BLaER1 treated with 17β-estradiol and CSF1 and Interleukin-3, amounts not matched to agents 10 nM and 100 nM (cell line): Measurements from ENCODE around the gene GREB1L.

Experiments used
- H3K27ac ChIP-seq, 11 experiments: shearing (Covaris generic); formaldehyde crosslinking; 2 replicates each; pipeline ENCODE4 v1.8.1; 2022
- H3K27me3 ChIP-seq, 11 experiments: shearing (Covaris generic); formaldehyde crosslinking; 2 replicates each; pipeline ENCODE4 v1.8.1; 2022
- H3K36me3 ChIP-seq, 11 experiments: shearing (Covaris generic); formaldehyde crosslinking; 2 replicates each; pipeline ENCODE4 v1.8.1; 2022
- H3K4me1 ChIP-seq, 10 experiments: shearing (Covaris generic); formaldehyde crosslinking; 2 replicates each; pipeline ENCODE4 v1.8.1; 2022
- H3K4me2 ChIP-seq, 11 experiments: shearing (Covaris generic); formaldehyde crosslinking; 2 replicates each; pipeline ENCODE4 v1.8.1; 2022
- H3K4me3 ChIP-seq, 10 experiments: shearing (Covaris generic); formaldehyde crosslinking; 2 replicates each; pipeline ENCODE4 v1.8.1; 2022
- H3K9ac ChIP-seq, 11 experiments: shearing (Covaris generic); formaldehyde crosslinking; 2 replicates each; pipeline ENCODE4 v1.8.1; 2022
- H3K9me3 ChIP-seq, 11 experiments: shearing (Covaris generic); formaldehyde crosslinking; replicated peaks in 1 of 11; 2 replicates each; pipeline ENCODE4 v1.8.1; 2022
- H4K20me1 ChIP-seq, 11 experiments: shearing (Covaris generic); formaldehyde crosslinking; 2 replicates each; pipeline ENCODE4 v1.8.1; 2022
- Cebpa-rat ChIP-seq, 11 experiments: shearing (Covaris generic); IDR thresholded peaks; 2 replicates each; pipeline ENCODE4 v1.8.1; 2022

Gene GREB1L

GRCh38 chr18:21522530-21522929, 280.5 kb downstream of the GREB1L start:
- no peak overlapping the region for H3K9ac ChIP-seq
- H3K27ac ChIP-seq = no peak overlapping the region
- no peaks in the 10 kb centered on the region for H3K27me3 ChIP-seq
- H3K4me1 ChIP-seq = no peaks in the 10 kb centered on the region
- H3K4me2 ChIP-seq = no peak overlapping the region
- no peak for TF ChIP-seq Cebpa-rat (IDR thresholded peaks at IDR 0.05)
- H4K20me1 ChIP-seq = no peaks in the 10 kb centered on the region; a peak in 1 of 22 replicates
- H3K36me3 ChIP-seq = peaks cover 36 to 97% (median 75%) of the 10 kb centered on the region in 11 experiments
- H3K4me3 ChIP-seq = no peak overlapping the region
- H3K9me3 ChIP-seq = no peaks in the 10 kb centered on the region

- TF ChIP-seq Cebpa-rat (IDR thresholded peaks at IDR 0.05) = no peak
- no peak overlapping the region for H3K4me3 ChIP-seq
- H3K9ac ChIP-seq = no peak overlapping the region
- H3K4me1 ChIP-seq = no peaks in the 10 kb centered on the region
- H4K20me1 ChIP-seq = no peaks in the 10 kb centered on the region; a peak in 1 of 22 replicates
- H3K27me3 ChIP-seq = no peaks in the 10 kb centered on the region
- no peaks in the 10 kb centered on the region for H3K9me3 ChIP-seq
- H3K27ac ChIP-seq = no peak overlapping the region
- peaks cover 67 to 99% (median 88%) of the 10 kb centered on the region in 11 experiments for H3K36me3 ChIP-seq
- H3K4me2 ChIP-seq = no peak overlapping the region
Observed at GRCh38 chr18:21525916-21526315, 283.9 kb downstream of the GREB1L start.

GRCh38 chr18:21526463-21526862, 284.4 kb downstream of the GREB1L start:
- H3K36me3 ChIP-seq = peaks cover 71 to 99% (median 92%) of the 10 kb centered on the region in 11 experiments

DNA sequence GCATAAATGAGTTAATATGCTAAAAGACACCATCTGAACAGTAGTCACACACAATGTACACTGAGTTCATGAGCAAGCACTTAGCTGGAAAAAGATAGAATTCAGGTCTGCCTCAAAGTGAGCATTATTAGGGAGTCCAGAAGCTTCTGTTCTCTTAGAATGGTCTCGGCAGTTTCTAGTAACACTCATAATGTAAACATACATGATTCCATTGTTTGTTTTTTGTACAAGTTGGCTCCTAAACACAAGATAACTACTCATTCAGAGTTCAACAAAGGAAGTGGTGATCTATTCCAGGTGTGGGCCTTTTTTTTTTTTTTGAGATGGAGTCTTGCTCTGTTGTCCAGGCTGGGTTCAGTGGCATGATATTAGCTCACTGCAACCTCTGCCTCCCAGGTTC, 292.3 kb downstream of the GREB1L start:
- no peaks in the 10 kb centered on the region for H3K9me3 ChIP-seq
- H3K27ac ChIP-seq = no peak overlapping the region
- H3K36me3 ChIP-seq = peaks cover 87 to 100% (median 93%) of the 10 kb centered on the region in 11 experiments
- H3K4me2 ChIP-seq = no peak overlapping the region
- no peak for TF ChIP-seq Cebpa-rat (IDR thresholded peaks at IDR 0.05)
- no peak overlapping the region for H3K4me3 ChIP-seq
- H3K27me3 ChIP-seq = no peaks in the 10 kb centered on the region
- peaks cover 0 to 12% (median 0%) of the 10 kb centered on the region in 11 experiments; a peak in 1 of 22 replicates for H4K20me1 ChIP-seq
- H3K4me1 ChIP-seq = no peaks in the 10 kb centered on the region
- H3K9ac ChIP-seq = no peak overlapping the region

More at GRCh38 chr18:21526463-21526862, 284.4 kb downstream of the GREB1L start:
- no peaks in the 10 kb centered on the region for H3K9me3 ChIP-seq
- H3K4me2 ChIP-seq = no peak overlapping the region
- no peak overlapping the region for H3K4me3 ChIP-seq
- H3K27ac ChIP-seq = no peak overlapping the region
- peaks cover 0 to 4% (median 0%) of the 10 kb centered on the region in 11 experiments; a peak in 2 of 22 replicates for H4K20me1 ChIP-seq
- TF ChIP-seq Cebpa-rat (IDR thresholded peaks at IDR 0.05) = no peak
- no peak overlapping the region for H3K9ac ChIP-seq
- no peaks in the 10 kb centered on the region for H3K4me1 ChIP-seq
- no peaks in the 10 kb centered on the region for H3K27me3 ChIP-seq

- Histone ChIP-seq H3K4me1 (no peaks in the 10 kb centered on the region), H3K27ac (no peak overlapping the region), H3K4me3 (no peak overlapping the region), H3K27me3 (no peaks in the 10 kb centered on the region), H3K36me3 (peaks cover 79 to 99% (median 89%) of the 10 kb centered on the region in 11 experiments), H3K4me2 (no peak overlapping the region), H3K9ac (no peak overlapping the region), H4K20me1 (peaks cover 0 to 15% (median 0%) of the 10 kb centered on the region in 11 experiments; a peak in 5 of 22 replicates), H3K9me3 (no peaks in the 10 kb centered on the region)
- no peak for TF ChIP-seq Cebpa-rat (IDR thresholded peaks at IDR 0.05)
Observed at GRCh38 chr18:21538230-21538629, 296.2 kb downstream of the GREB1L start.

- peaks cover 0 to 24% (median 0%) of the 10 kb centered on the region in 11 experiments; a peak in 4 of 22 replicates for H4K20me1 ChIP-seq
- H3K27ac ChIP-seq = no peak overlapping the region
- no peak overlapping the region for H3K4me3 ChIP-seq
- H3K4me2 ChIP-seq = no peak overlapping the region
- H3K9ac ChIP-seq = no peak overlapping the region
- no peaks in the 10 kb centered on the region for H3K4me1 ChIP-seq
- no peak for TF ChIP-seq Cebpa-rat (IDR thresholded peaks at IDR 0.05)
- peaks cover 76 to 96% (median 91%) of the 10 kb centered on the region in 11 experiments for H3K36me3 ChIP-seq
- peaks cover 0 to 3% (median 0%) of the 10 kb centered on the region in 11 experiments; a peak in 2 of 22 replicates for H3K9me3 ChIP-seq
- H3K27me3 ChIP-seq = no peaks in the 10 kb centered on the region
Observed at GRCh38 chr18:21546423-21546822, 304.4 kb downstream of the GREB1L start.

DNA sequence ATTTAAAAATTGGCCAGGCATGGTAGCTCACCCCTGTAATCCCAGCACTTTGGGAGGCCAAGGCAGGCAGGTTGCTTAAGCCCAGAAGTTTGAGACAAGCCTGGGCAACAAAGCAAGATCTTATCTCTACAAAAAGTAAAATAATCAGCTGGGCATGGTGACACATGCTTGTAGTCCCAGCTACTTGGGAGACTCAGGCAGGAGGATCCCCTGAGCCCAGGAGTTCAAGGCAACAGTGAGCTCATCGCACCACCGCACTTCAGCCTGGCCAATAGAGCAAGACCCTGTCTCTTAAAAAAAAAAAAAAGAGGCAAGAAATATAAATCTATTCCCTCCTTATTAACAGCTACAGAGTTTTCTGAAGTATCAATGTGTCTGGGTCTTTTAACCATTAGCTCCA, 306.6 kb downstream of the GREB1L start:
- no peaks in the 10 kb centered on the region for H3K4me1 ChIP-seq
- H4K20me1 ChIP-seq = peaks cover 0 to 14% (median 0%) of the 10 kb centered on the region in 11 experiments; a peak in 3 of 22 replicates
- peaks cover 0 to 26% (median 0%) of the 10 kb centered on the region in 11 experiments; a peak in 9 of 22 replicates for H3K9me3 ChIP-seq
- no peak overlapping the region for H3K9ac ChIP-seq
- peaks cover 84 to 98% (median 95%) of the 10 kb centered on the region in 11 experiments for H3K36me3 ChIP-seq
- no peaks in the 10 kb centered on the region for H3K27me3 ChIP-seq
- no peak overlapping the region for H3K27ac ChIP-seq
- no peak overlapping the region for H3K4me2 ChIP-seq
- H3K4me3 ChIP-seq = no peak overlapping the region
- no peak for TF ChIP-seq Cebpa-rat (IDR thresholded peaks at IDR 0.05)

GRCh38 chr18:21550510-21550970, 308.5 kb downstream of the GREB1L start:
- Histone ChIP-seq H3K27ac (no peak overlapping the region), H3K4me3 (no peak overlapping the region), H3K9ac (no peak overlapping the region), H3K36me3 (peaks cover 88 to 98% (median 95%) of the 10 kb centered on the region in 11 experiments), H3K4me2 (no peak overlapping the region), H3K4me1 (peaks cover 0 to 4% (median 0%) of the 10 kb centered on the region in 10 experiments; a peak in 7 of 20 replicates), H3K27me3 (no peaks in the 10 kb centered on the region), H4K20me1 (peaks cover 0 to 18% (median 0%) of the 10 kb centered on the region in 11 experiments; a peak in 7 of 22 replicates), H3K9me3 (peaks cover 0 to 27% (median 0%) of the 10 kb centered on the region in 11 experiments; a peak in 9 of 22 replicates)
- no peak for TF ChIP-seq Cebpa-rat (IDR thresholded peaks at IDR 0.05)

- no peaks in the 10 kb centered on the region for H3K27me3 ChIP-seq
- H3K9me3 ChIP-seq = peaks cover 0 to 10% (median 0%) of the 10 kb centered on the region in 11 experiments; a peak in 7 of 22 replicates
- H3K36me3 ChIP-seq = peaks cover 75 to 97% (median 84%) of the 10 kb centered on the region in 11 experiments
- TF ChIP-seq Cebpa-rat (IDR thresholded peaks at IDR 0.05) = no peak
- H3K27ac ChIP-seq = no peak overlapping the region
- no peak overlapping the region for H3K4me2 ChIP-seq
- H3K9ac ChIP-seq = no peak overlapping the region
- H3K4me1 ChIP-seq = peaks cover 0 to 20% (median 3%) of the 10 kb centered on the region in 10 experiments; a peak in 8 of 20 replicates
- peaks cover 0 to 22% (median 0%) of the 10 kb centered on the region in 11 experiments; a peak in 7 of 22 replicates for H4K20me1 ChIP-seq
- H3K4me3 ChIP-seq = no peak overlapping the region
Observed at GRCh38 chr18:21557607-21558253, 315.7 kb downstream of the GREB1L start.
